Parathyroid adenoma (tissue), 2 donors: ENCODE measurements around the gene TTC1.

Source experiments
- H2AFZ ChIP-seq: fragments of 300-600 bp; sonication (generic); one replicate; pipeline ENCODE4 v1.7.0; 2017; ENCODE audit warnings: antibody characterized with exemption, mild to moderate bottlenecking
- H3K27ac ChIP-seq: fragments of 300-600 bp; sonication (generic); one replicate; pipeline ENCODE4 v1.7.0; 2017
- H3K27me3 ChIP-seq: fragments of 300-600 bp; sonication (generic); one replicate; pipeline ENCODE4 v1.7.0; 2017; ENCODE audit warnings: low read length; ENCODE audit not compliant: control insufficient read depth, insufficient read depth
- H3K36me3 ChIP-seq: fragments of 300-600 bp; sonication (generic); one replicate; pipeline ENCODE4 v1.7.0; 2017; ENCODE audit warnings: low read length; ENCODE audit not compliant: control insufficient read depth, insufficient read depth
- H3K4me1 ChIP-seq: fragments of 300-600 bp; sonication (generic); one replicate; pipeline ENCODE4 v1.7.0; 2017; ENCODE audit warnings: control low read depth
- H3K4me2 ChIP-seq: fragments of 300-600 bp; sonication (generic); one replicate; pipeline ENCODE4 v1.7.0; 2017; ENCODE audit warnings: low read length
- H3K4me3 ChIP-seq: fragments of 300-600 bp; sonication (generic); one replicate; pipeline ENCODE4 v1.7.0; 2017; ENCODE audit warnings: low read depth, low read length
- H3K79me2 ChIP-seq: fragments of 300-600 bp; sonication (generic); one replicate; pipeline ENCODE4 v1.7.0; 2017; ENCODE audit warnings: control low read depth
- H3K9ac ChIP-seq: fragments of 300-600 bp; sonication (generic); one replicate; pipeline ENCODE4 v1.7.0; 2017; ENCODE audit warnings: mild to moderate bottlenecking
- H3K9me3 ChIP-seq: fragments of 300-600 bp; sonication (generic); one replicate; pipeline ENCODE4 v1.7.0; 2017; ENCODE audit warnings: low read length; ENCODE audit not compliant: control insufficient read depth
- CTCF ChIP-seq: fragments of 300-600 bp; sonication (generic); IDR thresholded peaks from one replicate; pipeline ENCODE4 v1.7.0; 2017; ENCODE audit warnings: antibody characterized with exemption, mild to moderate bottlenecking
- donor health status: primary hyperparathyroidism.

Gene TTC1

DNA sequence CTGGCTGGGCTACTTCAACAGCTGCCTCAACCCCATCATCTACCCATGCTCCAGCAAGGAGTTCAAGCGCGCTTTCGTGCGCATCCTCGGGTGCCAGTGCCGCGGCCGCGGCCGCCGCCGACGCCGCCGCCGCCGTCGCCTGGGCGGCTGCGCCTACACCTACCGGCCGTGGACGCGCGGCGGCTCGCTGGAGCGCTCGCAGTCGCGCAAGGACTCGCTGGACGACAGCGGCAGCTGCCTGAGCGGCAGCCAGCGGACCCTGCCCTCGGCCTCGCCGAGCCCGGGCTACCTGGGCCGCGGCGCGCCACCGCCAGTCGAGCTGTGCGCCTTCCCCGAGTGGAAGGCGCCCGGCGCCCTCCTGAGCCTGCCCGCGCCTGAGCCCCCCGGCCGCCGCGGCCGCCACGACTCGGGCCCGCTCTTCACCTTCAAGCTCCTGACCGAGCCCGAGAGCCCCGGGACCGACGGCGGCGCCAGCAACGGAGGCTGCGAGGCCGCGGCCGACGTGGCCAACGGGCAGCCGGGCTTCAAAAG lies 36.9 kb upstream of the TTC1 start:
- Histone ChIP-seq H3K27ac (no peak overlapping the region), H3K4me1 (no peaks in the 10 kb centered on the region), H3K36me3 (no peaks in the 10 kb centered on the region), H3K27me3 (no peaks in the 10 kb centered on the region), H3K4me2 (no peak overlapping the region), H3K9ac (no peak overlapping the region), H3K79me2 (no peaks in the 10 kb centered on the region), H3K4me3 (no peak overlapping the region), H3K9me3 (no peaks in the 10 kb centered on the region), H2AFZ (no peak overlapping the region)
- no peak for TF ChIP-seq CTCF

DNA sequence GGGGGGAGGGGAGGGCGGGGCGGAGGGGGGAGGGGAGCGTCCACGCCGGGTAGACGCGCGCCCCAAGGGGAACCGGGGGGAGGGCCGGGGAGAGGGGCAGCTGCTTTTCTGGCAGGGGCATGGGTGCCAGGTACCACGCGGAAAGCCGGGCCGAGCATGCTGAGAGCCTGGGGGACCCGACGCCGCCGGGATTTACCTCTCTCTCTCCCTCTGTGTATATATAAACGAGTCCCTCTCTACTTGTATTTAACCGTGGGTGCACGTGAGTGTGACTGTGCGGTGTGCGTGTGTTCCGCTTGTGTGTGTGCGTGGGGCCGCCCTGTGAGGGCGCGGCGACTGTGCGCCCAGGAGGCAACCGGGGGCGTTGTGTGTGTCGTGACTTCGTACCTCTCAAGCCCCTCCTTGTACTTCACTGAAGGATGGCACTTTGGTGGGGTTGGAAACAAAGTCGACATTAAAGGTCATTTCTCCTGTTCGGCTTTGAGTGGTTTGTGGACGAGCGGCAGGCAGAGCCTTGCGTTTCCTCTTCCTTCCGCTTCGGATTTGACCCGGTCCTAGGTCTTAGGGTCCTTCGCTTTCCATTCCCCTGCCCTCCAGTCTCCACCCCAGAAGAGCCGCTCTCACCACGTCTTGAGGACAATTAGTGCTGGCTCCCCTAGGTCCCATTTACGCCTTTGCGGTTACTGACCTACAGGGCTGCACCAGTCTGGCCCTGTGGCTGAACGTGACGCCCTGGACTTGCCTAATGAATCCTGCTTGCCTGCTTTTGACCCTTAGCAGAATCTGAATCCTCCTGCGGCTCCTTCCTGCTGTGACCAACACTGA lies 36.2 kb upstream of the TTC1 start:
- Histone ChIP-seq H3K4me2 (no peak overlapping the region), H3K9ac (no peak overlapping the region), H3K79me2 (no peaks in the 10 kb centered on the region), H3K27me3 (no peaks in the 10 kb centered on the region), H3K4me1 (no peaks in the 10 kb centered on the region), H3K9me3 (no peaks in the 10 kb centered on the region), H3K36me3 (no peaks in the 10 kb centered on the region), H3K4me3 (no peak overlapping the region), H2AFZ (no peak overlapping the region), H3K27ac (no peak overlapping the region)
- no peak for TF ChIP-seq CTCF

- Histone ChIP-seq H3K36me3 (no peaks in the 10 kb centered on the region), H3K9ac (no peak overlapping the region), H3K27ac (no peak overlapping the region), H3K27me3 (no peaks in the 10 kb centered on the region), H3K4me1 (no peaks in the 10 kb centered on the region), H3K4me3 (no peak overlapping the region), H3K4me2 (no peak overlapping the region), H2AFZ (no peak overlapping the region), H3K79me2 (no peaks in the 10 kb centered on the region), H3K9me3 (no peaks in the 10 kb centered on the region)
- TF ChIP-seq CTCF: no peak
Measured at GRCh38 chr5:159975462-159976019, 33.4 kb upstream of the TTC1 start.

GRCh38 chr5:159976921-159977320 lies 32.0 kb upstream of the TTC1 start:
- Histone ChIP-seq H3K79me2 (no peaks in the 10 kb centered on the region), H2AFZ (no peak overlapping the region), H3K36me3 (no peaks in the 10 kb centered on the region), H3K9me3 (no peaks in the 10 kb centered on the region), H3K27ac (no peak overlapping the region), H3K27me3 (no peaks in the 10 kb centered on the region), H3K4me2 (no peak overlapping the region), H3K4me1 (no peaks in the 10 kb centered on the region), H3K9ac (no peak overlapping the region), H3K4me3 (no peak overlapping the region)
- no peak for TF ChIP-seq CTCF
